HUDEP-2 (cell line): ENCODE data around the gene STARD4.

Experiments
- DNase-seq, 76 experiments: peaks; one replicate each; lab custom pipeline; 2025; ENCODE audit not compliant: unreplicated experiment in 76 of 76; lab: John Stamatoyannopoulos, UW

The STARD4 gene

DNA sequence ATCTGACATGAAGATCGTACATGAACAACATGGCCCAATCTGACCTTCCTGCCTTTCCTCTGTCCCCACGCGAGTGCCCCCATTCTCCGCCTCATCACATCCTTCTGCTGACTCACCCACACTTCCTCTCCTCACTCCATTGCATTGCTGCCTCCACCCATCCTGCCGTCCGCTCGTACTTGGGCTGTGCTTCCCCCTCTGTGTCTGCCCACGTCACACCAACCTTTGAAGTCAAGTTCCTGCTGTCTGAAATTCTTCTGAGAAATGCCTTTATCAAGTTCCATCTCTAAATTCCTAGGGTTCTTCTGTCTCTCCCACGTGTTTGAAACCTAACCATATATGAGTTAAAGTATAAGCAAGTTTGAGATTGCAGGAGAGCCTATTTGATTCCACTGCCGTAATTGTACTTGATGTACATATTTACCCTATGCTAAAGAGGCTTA, 18.0 kb upstream of the STARD4 start:
- peak in 64 of 76 experiments; percentile 7 to 83 (median 57) for DNase-seq

DNA sequence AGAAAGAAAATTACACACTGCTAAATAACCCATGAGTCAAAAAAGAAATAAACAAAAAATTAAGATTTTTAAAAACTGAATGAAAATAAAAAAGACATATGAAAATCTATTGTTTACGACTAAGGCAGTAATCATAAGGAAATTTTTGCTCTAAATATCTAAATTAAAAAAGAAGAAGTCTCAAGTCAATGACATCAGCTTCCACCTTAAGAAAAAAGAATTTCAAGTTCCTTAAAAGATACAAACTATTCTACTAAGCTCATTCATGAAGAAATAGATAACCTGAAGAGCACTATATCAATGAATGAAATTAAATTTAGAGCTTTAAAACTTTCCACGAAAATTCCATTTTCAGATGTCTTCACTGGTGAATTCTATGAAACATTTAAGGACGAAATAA, 15.7 kb upstream of the STARD4 start:
- no peak for DNase-seq

DNA sequence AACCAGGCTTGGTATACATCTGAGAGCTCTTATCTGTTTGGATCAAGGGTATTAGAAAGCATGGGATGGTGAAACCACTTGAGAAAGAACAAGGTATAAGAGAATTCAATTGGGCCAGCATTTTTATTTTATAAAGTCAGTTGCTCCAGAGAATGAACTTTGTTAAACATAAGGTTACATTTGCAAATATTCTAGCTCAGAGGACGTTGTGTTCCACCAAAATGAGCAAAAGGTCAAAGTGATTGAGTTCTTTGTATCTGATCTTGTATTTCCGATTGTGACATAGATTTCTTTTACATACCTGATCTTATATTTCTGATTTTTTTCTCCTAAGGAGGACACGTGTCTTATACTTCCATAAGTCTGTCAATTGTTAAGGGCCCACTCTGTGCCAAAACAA, 8.6 kb upstream of the STARD4 start:
- no peak for DNase-seq

DNA sequence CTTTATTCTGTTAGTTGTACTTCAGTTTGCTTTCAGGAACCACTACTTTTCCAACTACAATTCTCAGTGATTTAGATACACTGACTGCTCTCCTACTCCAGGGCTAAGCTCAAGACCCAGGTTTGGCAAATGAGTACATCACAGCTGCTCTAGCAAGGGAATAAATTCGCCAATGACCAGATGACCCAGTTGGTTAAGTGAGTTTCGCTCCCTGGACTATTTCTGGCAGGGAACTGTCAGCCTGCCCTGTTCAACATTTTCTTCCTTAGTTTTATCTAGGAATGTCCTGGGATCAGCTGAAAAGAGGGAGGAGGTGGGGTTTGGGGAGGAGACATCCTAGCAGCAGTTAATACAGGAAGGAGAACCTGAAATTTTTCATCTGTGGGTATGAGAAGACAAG, 6.4 kb upstream of the STARD4 start:
- no peak for DNase-seq

DNA sequence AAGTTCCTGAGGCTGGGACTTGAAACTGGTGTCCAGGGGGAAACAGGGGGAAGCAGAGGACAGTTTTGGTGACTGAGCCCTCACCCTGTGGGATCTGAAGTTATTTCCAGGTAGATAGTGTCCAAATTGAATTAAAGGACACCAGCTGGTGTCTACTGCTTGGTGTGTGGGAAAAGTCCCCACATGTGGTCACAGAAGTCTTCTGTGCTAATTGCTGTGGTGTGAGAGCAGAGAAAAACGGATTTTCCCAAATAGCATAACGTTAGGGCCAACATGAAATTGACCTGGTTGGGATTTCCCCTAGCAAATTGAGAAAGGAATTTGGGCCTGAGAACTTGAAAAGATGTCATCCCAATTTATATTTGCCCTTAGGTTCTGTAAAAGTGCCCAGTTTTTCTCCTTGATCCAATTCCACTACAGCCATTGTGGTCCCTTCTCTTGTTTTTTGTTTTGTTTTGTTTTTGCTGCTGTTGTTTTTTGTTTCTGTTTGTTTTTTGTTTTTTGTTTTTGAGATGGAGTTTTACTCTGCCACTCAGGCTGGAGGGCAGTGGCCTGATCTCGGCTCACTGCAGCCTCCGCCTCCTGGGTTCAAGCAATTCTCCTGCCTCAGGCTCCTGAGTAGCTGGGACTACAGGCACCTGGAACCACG, 5.6 kb upstream of the STARD4 start:
- no peak for DNase-seq

DNA sequence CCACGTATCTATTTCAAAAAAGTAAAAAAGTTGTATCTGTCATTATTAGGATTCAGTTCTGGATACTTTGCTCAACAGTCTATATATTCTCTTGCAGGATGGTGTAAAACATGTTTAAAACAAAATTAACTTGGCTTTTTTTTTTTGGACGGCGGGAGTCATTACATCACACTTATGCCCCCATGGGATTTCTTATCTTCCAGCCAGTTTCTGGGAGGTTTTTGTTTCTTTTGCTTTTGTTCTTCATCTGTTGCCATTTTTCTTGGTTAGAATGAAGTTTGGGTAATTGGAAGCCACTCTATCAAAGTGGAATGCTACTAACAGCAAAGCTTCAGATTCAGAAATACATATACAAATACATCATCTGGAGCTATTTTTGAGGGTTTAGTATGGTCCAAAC, 1.8 kb upstream of the STARD4 start:
- DNase-seq: no peak

DNA sequence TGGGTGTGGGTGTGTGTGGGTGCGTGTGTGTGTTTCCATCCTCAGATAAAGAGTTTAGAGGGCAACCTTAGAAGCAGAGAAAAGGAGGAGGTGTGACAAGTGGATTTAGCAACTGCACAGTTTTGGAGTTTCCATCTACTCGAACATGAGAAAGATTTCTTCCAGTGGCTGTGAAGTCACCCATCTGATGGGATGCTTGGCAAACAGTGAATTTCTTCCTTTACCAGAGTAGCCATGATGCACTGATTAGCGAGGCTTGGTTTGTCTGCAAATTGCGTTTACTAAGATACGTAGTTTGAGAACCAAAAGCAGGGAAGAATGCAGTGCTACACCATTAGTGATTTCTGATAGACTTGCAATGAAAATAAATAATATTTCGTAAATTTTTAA, 791 bp upstream of the STARD4 start:
- peak in 9 of 76 experiments; percentile 20 to 58 (median 32) for DNase-seq

DNA sequence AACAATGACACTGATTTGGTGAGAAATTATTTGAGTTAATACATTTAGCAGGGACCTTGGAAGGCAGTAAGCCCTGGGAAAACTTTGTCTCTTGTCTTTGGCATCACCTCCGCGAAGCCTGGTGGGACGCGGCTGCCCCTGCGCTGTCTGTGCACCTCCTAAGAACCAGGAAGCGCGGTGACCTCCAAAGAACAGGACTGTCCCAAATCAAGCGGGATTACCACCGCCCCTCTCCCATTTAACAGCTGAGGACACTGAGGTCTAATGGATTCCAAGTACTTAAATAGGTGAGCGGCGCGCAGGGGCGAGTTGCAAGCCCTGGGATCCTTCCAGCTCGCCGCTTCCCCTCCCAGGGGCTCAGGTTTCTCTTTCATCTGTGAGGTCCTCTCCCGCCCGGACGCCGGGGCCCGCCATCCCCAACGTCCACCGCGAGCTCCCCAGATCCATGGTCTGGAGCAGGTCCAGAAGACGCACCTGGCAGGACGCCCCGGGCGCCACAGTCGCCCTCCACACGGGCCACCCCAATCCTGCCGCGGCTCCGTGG, 432 bp downstream of the STARD4 start:
- peak in 8 of 76 experiments; percentile 5 to 73 (median 32) for DNase-seq

DNA sequence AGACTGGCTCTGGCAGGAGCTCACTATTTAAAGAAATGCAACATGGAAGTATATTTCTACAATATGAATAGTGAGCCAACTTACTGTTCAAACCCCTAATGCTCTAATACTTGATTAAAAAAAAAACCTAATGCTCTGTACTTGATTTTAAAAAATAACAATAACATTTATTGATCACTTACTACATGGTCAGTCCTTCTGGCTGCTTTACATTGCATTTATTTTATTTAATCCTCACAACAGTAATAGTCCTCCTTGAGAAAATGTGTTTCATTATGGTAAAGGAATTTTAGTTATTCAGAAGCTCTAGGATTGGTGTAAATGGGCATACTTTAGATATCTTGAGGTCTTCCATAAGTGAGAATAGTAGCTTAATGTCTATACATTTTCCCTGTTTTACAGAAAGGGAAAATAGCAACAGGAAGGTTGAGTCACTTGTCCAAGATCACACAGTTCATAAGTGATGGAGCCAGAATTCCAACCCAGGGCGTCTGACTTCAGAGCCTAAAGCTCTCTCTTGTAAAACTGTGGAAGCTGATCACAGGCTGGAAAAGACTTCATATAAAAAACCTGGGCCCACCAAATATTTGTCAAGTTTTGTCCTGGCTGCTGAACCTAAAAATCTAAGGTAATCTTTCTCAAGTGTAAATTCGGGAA, 1.0 kb downstream of the STARD4 start:
- DNase-seq: peak in 1 of 76 experiments; percentile 9

DNA sequence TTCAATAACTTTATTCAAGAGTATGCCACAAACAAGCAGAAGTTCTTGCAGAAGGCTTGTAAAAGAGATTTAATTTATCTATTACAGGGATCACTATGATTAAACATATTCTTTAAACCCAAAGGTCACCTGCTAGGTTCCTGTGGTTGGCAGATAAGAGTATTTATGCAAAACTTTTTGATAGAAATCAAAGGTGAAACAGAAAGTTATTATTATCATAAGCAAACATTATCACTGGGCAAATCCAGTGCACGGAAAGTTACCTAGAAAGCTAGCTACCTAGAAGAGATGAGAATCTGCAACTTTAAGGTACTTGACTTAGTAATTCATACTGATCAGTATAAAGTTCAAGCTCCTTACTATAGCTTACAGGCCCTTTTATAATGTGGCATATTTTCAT, 3.2 kb downstream of the STARD4 start:
- DNase-seq: no peak

DNA sequence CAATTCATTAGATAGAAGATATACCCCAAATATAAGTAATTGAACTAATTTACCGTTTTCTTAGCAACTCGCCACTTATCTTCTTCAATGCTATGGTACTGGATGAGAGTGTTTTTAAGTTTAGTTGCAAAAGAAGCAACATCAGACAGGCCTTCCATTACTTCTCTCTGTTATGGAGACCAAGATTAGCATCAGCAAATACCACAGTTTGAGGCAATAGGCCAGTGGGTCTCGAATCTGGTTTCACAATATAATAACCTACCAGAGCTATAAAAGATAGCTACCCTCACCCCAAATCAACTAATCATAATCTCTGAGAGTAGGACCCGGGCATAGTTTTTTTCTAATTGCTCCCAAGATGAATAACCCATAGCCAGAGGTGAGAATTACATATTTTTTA, 5.1 kb downstream of the STARD4 start:
- DNase-seq: no peak

DNA sequence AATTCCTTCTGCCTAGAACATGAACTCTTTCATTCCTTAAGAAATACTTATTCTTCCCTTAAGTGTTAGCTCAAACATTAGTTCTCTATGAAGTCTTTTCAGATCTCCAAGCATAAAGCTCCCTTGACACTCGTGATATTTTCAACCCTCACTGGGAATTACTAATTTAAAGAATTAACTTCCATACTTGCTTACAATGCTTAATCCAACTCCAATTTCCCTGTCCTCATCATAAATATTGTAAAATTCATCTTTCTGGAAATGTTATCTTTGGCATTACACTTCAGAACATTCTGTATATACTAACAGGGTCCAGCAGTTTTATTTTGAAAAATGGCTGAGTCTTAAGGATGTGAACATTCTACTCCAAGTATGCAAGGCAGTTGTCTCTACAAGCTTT, 7.2 kb downstream of the STARD4 start:
- no peak for DNase-seq

DNA sequence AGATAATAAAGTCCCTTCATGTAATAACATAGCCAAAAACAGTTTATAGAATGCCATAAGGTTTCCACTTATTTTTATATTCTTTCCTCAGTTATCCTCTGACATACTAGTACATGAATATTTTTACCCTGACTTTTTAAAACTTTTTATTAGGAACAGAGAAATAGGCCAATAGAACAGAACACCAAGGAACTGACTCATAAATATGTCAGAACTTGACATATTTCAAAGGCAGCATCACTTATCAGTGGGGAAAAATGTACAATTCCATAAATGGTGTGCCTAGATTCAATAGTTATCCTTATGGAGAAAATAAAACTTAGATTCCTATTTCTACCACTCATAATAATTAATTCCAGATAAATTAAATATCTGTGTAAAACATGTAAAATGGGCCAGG, 9.4 kb downstream of the STARD4 start:
- no peak for DNase-seq

DNA sequence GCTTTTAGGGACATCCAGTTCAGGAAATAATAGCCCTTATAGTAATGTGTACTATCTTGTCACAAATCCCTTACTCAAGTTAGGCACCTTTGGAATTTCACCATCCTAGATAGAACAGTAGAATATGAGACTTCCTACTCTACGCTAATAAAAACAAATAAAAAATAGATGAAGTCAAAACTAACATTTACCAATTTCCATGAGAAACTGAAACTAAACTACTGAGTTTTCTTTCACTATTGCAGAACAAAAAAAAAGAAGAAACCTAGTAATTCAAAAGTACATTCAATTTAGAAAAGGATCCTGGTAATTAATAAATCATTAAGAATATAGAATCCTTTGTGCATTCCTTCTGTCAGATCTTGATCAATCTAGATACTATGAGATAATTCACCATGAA, 14.0 kb downstream of the STARD4 start:
- no peak for DNase-seq

DNA sequence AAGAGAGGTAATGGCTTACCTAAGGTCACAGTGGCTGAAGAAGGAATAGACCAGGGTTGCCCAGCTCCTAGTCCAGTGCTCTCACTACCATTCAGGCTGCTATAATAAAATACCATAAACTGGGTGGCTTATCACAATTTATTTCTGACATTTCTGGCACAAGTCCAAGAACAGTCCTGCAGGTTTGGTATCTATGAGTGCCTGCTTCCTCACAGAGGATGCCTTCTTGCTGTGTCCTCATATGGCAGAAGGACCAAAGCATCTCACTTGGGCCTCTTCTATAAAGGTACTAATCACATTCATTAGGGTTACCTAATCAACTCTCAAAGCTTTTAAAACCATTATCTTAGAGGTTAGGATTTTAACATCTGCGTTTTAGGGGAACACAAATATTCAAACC, 17.2 kb downstream of the STARD4 start:
- peak in 22 of 76 experiments; percentile 1 to 41 (median 20) for DNase-seq

DNA sequence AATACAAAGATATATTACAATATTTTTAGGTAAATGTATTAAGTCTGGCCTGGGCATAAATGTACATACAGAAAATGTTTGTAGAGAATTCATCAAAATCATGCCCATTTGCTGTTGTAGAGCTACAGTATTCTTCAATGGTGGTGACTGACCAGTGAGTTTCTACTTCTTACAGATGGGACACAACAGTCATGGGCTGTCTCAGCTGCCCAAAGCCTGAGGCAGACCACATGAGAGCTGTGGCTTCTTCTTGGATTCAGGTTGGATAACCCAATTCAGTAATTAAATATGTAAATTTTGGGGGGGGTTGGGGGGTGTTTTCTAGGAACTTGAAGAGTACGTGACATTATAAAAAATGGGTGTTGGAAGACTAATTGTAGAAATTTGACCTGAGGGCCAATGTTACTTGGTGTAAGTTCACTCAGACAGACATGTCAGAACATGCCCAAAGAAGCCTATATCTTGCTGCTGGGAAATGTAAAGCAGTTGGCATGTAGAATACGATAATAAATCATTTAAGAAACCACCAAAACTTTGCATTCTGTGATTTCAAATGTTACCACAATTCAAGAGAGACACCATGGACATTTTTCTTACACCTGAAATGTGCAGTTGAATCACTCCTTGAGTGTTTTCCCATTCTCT, 17.9 kb downstream of the STARD4 start:
- DNase-seq: no peak

DNA sequence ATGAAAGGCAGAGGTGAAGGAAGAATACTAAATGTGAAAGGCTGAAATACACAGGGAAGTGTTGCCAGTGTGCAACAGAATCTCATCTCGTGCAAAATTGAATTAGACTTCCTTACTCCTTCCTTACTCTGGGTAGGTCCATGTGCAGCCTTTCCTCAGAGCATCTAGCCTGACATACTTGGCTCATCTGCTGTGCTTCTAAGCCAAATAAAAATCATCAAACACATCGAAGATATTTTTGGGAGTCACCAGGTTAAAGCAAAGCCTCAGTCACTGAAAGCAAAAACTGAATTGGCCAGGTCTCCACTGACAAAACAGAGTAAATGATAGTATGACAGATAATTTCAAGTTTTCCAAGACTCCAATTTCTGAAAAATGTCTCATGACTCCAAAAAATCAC, 19.3 kb downstream of the STARD4 start:
- DNase-seq: no peak

DNA sequence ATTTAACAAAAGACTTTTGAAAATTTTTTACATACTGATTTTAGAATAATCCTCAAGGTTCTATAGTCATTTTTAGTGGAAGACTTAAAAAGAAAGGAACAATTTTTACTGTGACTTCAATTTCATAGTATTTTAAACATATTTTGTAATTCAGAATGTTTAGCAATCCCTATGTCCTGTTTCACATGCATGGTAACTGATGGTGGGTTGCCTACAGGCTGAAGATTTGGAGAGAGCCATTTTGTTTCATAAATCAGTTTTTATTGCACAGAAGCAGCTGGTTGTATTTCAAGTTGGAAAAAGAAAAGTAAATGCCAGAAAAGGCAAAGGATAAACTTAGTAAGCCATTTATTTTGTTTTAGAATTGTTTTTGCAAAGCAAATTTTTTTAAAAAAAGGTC, 24.0 kb downstream of the STARD4 start:
- DNase-seq: no peak

DNA sequence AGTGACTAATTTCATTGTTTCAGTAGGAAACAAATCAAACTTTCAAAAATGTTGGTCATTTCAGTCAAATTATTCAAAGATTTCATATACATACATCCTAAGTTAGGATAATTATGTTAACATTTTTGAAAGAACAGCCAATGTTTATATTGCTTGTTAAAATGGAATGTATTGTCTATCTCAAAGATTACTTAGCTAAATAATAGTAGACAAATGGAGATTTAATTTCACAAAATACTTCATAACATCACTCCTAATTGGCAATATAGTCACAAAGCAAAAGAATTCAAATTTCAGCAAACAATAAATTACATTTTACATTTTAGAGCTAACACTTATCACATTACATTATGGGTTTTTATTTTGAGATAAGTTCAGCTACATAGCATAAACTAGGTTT, 25.4 kb downstream of the STARD4 start:
- DNase-seq: no peak

DNA sequence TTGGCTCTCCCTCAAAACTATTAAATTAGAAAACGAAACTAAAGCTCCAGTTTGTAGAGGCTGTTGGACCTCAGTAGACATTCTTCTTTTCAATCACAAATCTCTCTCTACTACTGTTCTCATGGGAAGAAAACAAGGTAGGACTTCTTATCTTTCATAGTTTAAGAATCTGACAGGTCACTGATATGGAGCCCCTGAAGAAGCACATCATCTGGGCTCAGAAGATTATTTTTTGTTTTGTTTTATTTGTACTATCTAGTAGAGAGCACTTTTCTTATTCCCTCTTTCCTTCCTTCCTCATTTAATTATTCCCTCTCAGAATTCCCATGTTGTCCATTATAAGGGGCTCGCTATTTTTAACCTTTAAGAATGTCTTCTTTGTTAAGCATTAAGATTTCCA, 26.3 kb downstream of the STARD4 start:
- no peak for DNase-seq

DNA sequence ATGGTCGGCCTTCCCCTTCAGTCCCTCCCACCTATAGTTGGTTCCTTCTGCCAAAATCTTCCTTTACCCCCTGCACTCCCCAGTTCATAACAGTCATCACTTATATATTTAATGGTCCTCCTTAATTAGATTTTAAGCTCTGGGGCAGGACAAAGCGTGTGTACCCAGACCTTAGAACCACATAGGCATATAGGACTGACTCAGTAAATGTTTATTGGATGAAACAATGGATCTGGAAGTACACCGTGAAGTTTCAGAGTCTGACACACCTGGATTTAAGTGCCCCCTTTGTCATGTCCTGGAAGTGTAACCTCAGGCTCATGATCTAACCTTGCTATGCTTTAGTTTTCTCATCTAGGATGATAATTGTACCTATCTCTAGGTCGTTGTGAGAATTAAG, 32.0 kb downstream of the STARD4 start:
- no peak for DNase-seq

DNA sequence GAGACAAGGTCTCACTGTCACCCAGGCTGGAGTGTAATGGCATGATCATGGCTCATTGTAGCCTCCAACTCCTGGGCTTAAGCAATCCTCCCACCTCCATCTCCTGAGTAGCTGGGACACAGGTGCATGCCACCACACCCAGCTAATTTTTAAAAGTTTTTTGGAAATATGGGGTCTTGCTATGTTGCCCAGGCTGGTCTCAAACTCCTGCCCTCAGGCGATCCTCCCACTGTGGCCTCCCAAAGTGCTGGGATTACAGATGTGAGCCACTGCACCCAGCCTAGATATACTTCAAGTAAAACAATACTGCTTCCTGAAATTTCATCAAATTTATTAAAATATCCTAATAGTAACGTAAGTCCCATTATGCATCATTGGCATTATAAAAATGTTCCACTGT, 33.4 kb downstream of the STARD4 start:
- DNase-seq: no peak
